K562 (cell line): ENCODE results near the gene BNC2. TPM values are rescaled to one million over a fixed set of nuclear protein-coding genes. Genes with fewer than 3 reads are reported as not detected.

Experiments
- HNRNPL ChIP-seq: fragments of 200-400 bp; formaldehyde crosslinking; IDR thresholded peaks from 2 replicates; pipeline ENCODE4 v1.6.1; 2017; ENCODE audit warnings: low read depth, mild to moderate bottlenecking, low read length
- IFI16 ChIP-seq: fragments of 250-450 bp; sonication (Bioruptor Pico); IDR thresholded peaks from 2 replicates; pipeline ENCODE4 v2.1.2; 2022; ENCODE audit warnings: mild to moderate bottlenecking, inconsistent platforms
- MCM2 ChIP-seq: fragments of 450-650 bp; IDR thresholded peaks from 2 replicates; pipeline ENCODE4 v1.6.1; 2017; ENCODE audit warnings: low read depth, mild to moderate bottlenecking
- RAD21 ChIP-seq, 2 experiments: fragments of 250-450 bp in 1 of 2; fragments of 450-650 bp in 1 of 2; sonication (Bioruptor Pico) in 1 of 2; formaldehyde crosslinking in 1 of 2; IDR thresholded peaks in 1 of 2; conservative IDR thresholded peaks in 1 of 2; 2 replicates each; pipeline versions ENCODE4 v1.4.0 to v1.8.0; 2020 to 2022; ENCODE audit warnings: mild to moderate bottlenecking in 2 of 2, moderate library complexity in 1 of 2
- ZNF431 ChIP-seq: sonication (generic); formaldehyde crosslinking; IDR thresholded peaks from 2 replicates; pipeline ENCODE4 v1.8.0; 2022; ENCODE audit warnings: mild to moderate bottlenecking, missing genetic modification reagents
- polyA plus RNA-seq, 8 experiments: library from polyadenylated mRNA; depleted of rRNA in 4 of 8; stranded (reverse) in 5 of 8; unstranded in 3 of 8; fragments of >200 nt; fragmentation: Nextera tagmentation in 2 of 8; fragmentation: Illumina TruSeq in 1 of 8; extraction: Ambion mirVana in 2 of 8; extraction: Trizol in 1 of 8; gene quantifications; 2 replicates each; pipeline versions ENCODE4 v1.2.1 to v1.2.3, GENCODE V29; 2011 to 2014; ENCODE audit warnings: inconsistent platforms in 1 of 8, missing spikeins in 1 of 8
- total RNA-seq, 7 experiments: library from RNA; depleted of rRNA in 6 of 7; stranded (reverse); fragments of >200 nt in 6 of 7; fragmentation: Illumina TruSeq in 2 of 7; extraction: Trizol in 2 of 7; gene quantifications; 2 replicates each; pipeline versions ENCODE4 v1.2.1 to v1.2.3, GENCODE V29; 2011 to 2021; ENCODE audit warnings: low replicate concordance in 1 of 7
- TF ChIP-seq, protein P1 (sequence below), 2 experiments: fragments of 150-350 bp in 1 of 2; IDR thresholded peaks; 2 replicates each; pipeline ENCODE4 v1.6.1; 2012 to 2016; ENCODE audit warnings: low read depth in 2 of 2, low read length in 2 of 2, mild to moderate bottlenecking in 1 of 2, moderate library complexity in 1 of 2
- TF ChIP-seq, protein P2 (sequence below): fragments of 250-450 bp; sonication (Bioruptor Pico); IDR thresholded peaks from 2 replicates; pipeline ENCODE4 v1.4.0; 2020

The BNC2 gene
- total and polyA plus RNA-seq, 9 of the 15 experiments (the other 6 are each of a cell fraction or from before 2014, with no cell fraction given): not detected

DNA sequence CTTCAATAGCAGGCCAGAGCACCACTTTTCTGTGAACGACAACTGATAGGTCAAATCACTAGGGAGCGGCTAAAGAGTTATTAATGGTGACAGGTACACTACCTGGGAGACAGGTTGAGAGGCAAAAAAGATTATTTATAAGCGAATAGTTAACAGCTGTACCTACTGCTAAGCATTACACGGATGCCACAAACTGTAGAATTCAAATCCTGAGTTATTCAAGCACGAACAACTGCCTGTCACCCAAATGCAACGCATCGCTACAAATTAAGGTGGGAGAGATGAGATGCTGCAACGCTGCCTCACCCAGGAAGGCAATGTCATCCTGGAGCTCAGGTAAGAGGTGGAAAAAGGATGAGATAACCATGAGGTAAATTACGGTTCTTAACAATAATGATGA lies 342.9 kb downstream of the BNC2 start (continued):
- TF ChIP-seq, protein P1, sequence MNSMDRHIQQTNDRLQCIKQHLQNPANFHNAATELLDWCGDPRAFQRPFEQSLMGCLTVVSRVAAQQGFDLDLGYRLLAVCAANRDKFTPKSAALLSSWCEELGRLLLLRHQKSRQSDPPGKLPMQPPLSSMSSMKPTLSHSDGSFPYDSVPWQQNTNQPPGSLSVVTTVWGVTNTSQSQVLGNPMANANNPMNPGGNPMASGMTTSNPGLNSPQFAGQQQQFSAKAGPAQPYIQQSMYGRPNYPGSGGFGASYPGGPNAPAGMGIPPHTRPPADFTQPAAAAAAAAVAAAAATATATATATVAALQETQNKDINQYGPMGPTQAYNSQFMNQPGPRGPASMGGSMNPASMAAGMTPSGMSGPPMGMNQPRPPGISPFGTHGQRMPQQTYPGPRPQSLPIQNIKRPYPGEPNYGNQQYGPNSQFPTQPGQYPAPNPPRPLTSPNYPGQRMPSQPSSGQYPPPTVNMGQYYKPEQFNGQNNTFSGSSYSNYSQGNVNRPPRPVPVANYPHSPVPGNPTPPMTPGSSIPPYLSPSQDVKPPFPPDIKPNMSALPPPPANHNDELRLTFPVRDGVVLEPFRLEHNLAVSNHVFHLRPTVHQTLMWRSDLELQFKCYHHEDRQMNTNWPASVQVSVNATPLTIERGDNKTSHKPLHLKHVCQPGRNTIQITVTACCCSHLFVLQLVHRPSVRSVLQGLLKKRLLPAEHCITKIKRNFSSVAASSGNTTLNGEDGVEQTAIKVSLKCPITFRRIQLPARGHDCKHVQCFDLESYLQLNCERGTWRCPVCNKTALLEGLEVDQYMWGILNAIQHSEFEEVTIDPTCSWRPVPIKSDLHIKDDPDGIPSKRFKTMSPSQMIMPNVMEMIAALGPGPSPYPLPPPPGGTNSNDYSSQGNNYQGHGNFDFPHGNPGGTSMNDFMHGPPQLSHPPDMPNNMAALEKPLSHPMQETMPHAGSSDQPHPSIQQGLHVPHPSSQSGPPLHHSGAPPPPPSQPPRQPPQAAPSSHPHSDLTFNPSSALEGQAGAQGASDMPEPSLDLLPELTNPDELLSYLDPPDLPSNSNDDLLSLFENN (IDR thresholded peaks at IDR 0.05; ENCODE audit: low read depth in 2 of 2, low read length in 2 of 2): no peak
- TF ChIP-seq HNRNPL (no peak), ZNF431 (CRISPR knock-in tag) (no peak), RAD21 (CRISPR knock-in tag; conservative IDR thresholded peaks at IDR 0.05 in 1 of 2, IDR thresholded peaks at IDR 0.05 in 1 of 2) (no peak), IFI16 (no peak), MCM2 (no peak)
- TF ChIP-seq, protein P2, sequence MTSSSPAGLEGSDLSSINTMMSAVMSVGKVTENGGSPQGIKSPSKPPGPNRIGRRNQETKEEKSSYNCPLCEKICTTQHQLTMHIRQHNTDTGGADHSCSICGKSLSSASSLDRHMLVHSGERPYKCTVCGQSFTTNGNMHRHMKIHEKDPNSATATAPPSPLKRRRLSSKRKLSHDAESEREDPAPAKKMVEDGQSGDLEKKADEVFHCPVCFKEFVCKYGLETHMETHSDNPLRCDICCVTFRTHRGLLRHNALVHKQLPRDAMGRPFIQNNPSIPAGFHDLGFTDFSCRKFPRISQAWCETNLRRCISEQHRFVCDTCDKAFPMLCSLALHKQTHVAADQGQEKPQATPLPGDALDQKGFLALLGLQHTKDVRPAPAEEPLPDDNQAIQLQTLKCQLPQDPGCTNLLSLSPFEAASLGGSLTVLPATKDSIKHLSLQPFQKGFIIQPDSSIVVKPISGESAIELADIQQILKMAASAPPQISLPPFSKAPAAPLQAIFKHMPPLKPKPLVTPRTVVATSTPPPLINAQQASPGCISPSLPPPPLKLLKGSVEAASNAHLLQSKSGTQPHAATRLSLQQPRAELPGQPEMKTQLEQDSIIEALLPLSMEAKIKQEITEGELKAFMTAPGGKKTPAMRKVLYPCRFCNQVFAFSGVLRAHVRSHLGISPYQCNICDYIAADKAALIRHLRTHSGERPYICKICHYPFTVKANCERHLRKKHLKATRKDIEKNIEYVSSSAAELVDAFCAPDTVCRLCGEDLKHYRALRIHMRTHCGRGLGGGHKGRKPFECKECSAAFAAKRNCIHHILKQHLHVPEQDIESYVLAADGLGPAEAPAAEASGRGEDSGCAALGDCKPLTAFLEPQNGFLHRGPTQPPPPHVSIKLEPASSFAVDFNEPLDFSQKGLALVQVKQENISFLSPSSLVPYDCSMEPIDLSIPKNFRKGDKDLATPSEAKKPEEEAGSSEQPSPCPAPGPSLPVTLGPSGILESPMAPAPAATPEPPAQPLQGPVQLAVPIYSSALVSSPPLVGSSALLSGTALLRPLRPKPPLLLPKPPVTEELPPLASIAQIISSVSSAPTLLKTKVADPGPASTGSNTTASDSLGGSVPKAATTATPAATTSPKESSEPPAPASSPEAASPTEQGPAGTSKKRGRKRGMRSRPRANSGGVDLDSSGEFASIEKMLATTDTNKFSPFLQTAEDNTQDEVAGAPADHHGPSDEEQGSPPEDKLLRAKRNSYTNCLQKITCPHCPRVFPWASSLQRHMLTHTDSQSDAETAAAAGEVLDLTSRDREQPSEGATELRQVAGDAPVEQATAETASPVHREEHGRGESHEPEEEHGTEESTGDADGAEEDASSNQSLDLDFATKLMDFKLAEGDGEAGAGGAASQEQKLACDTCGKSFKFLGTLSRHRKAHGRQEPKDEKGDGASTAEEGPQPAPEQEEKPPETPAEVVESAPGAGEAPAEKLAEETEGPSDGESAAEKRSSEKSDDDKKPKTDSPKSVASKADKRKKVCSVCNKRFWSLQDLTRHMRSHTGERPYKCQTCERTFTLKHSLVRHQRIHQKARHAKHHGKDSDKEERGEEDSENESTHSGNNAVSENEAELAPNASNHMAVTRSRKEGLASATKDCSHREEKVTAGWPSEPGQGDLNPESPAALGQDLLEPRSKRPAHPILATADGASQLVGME (CRISPR knock-in tag): no peak
